Thoracic aorta (tissue), 2 donors: ENCODE data around the gene ABCA3. TPM values are rescaled to one million over a fixed set of nuclear protein-coding genes. Genes with fewer than 3 reads are reported as not detected.

Experiments used
- ATAC-seq: fragments of 150-250 bp; one replicate; pipeline ENCODE4 v1.8.0; 2017; ENCODE audit warnings: low read depth; ENCODE audit not compliant: insufficient number of reproducible peaks, low FRiP score
- DNase-seq: peaks from one replicate; pipeline ENCODE4 v3.0.0-alpha.2; 2020; ENCODE audit warnings: low spot score
- H3K27ac ChIP-seq, 2 donors: fragments of 200-600 bp; sonication (generic); 1 replicate in 1 of 2; 2 replicates in 1 of 2; pipeline ENCODE4 v1.5.1; 2016; ENCODE audit warnings: mild to moderate bottlenecking in 2 of 2, moderate library complexity in 2 of 2
- H3K27me3 ChIP-seq: fragments of 200-600 bp; sonication (generic); replicated peaks from 2 replicates; pipeline ENCODE4 v1.6.0; 2016; ENCODE audit warnings: mild to moderate bottlenecking; ENCODE audit not compliant: insufficient read depth
- H3K36me3 ChIP-seq: fragments of 200-600 bp; sonication (generic); one replicate; pipeline ENCODE4 v1.5.1; 2016
- H3K4me1 ChIP-seq, 2 donors: fragments of 200-600 bp; sonication (generic); 1 replicate in 1 of 2; 2 replicates in 1 of 2; pipeline versions ENCODE4 v1.5.1 to v1.6.0; 2016; ENCODE audit warnings: low read depth in 2 of 2, mild to moderate bottlenecking in 1 of 2; ENCODE audit not compliant: control insufficient read depth in 1 of 2
- H3K4me3 ChIP-seq: fragments of 200-600 bp; sonication (generic); 2 replicates; pipeline ENCODE4 v1.5.1; 2016; ENCODE audit warnings: mild to moderate bottlenecking
- H3K9me3 ChIP-seq: fragments of 200-600 bp; sonication (generic); 2 replicates; pipeline ENCODE4 v1.5.1; 2016
- CTCF ChIP-seq: fragments of 200-600 bp; sonication (generic); IDR thresholded peaks from one replicate; pipeline ENCODE4 v1.5.1; 2019; ENCODE audit warnings: antibody characterized with exemption
- total RNA-seq, 2 donors: library from RNA; depleted of rRNA; stranded (reverse); fragments of >200 nt; gene quantifications; one replicate each; pipeline versions ENCODE4 v1.1.0 to v1.2.3, GENCODE V29; 2016

ABCA3 gene
- total RNA-seq, 2 donors from 2014 or later: 16.4 to 25.2 TPM

DNA sequence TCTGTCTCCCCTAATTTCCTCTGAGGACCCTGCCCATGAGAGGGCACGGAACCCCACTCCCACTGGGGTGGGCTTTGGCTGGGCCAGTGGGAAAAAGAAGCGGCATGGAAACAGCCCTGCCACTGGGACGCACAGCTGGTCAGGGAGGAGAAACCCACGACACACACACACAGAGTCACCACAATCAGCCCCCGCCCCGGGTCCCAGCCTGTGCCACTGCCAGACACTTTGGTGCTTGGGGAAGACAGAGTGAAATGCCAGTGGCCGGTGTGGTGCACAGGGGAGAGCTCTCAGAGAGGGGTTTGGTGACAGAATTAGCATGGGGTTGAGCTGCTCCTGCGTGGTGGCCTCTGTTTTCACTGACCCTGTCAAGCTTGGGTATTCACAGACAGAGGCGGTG is 41.9 kb downstream of the ABCA3 start:
- ATAC-seq: no peak
- Histone ChIP-seq H3K4me3 (no peak overlapping the region), H3K9me3 (no peaks in the 10 kb centered on the region), H3K27me3 (no peaks in the 10 kb centered on the region), H3K4me1 (no peaks in the 10 kb centered on the region), H3K27ac (no peak overlapping the region), H3K36me3 (peaks cover 33% of the 10 kb centered on the region)
- no peak for DNase-seq
- TF ChIP-seq CTCF: no peak

GRCh38 chr16:2297506-2297860 is 43.0 kb downstream of the ABCA3 start:
- H3K27me3 ChIP-seq: no peaks in the 10 kb centered on the region
- TF ChIP-seq CTCF: no peak
- H3K36me3 ChIP-seq: peaks cover 29% of the 10 kb centered on the region
- ATAC-seq (no peak), DNase-seq (no peak)
- H3K27ac ChIP-seq: no peak overlapping the region
- H3K4me3 ChIP-seq: no peak overlapping the region
- H3K4me1 ChIP-seq: no peaks in the 10 kb centered on the region
- no peaks in the 10 kb centered on the region for H3K9me3 ChIP-seq

DNA sequence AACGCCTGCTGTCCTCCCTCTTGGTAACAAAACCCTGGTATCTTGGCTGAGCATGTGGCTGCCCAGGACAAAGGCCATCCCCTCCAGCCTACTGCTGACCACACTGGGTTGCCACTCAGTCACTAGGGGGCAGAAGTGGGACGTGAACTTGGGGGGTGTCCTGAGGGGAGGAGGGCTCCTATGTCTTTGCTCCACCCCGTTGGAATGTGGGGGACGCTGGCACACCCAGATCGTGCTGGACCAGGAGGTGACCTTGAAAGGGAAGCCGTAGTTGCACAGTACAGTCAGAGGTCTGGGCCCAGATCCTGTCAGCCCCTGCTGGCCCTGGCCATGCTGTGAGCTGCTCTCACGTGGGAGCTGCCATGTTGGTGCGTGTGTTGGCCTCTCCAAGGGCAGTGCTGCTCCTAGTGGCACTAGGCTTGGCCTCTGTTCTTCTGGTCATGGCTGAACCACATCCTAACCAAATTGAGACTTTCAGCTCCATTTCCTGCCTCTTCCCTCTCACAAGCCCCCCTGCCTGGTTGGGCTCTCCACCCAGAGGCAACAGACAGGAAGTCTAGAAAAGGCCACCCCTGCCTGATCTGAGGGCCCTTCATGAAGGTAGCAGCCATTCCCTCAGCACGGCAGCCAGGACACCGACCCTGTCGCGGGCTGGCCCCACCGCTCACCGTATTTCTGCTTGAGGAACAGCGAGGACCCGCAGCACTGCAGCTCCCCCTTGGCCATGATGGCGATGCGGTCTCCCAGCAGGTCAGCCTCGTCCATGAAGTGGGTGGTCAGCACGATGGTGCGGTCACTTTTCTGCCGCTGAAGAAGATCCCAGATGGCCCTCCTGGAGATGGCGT is 43.6 kb downstream of the ABCA3 start:
- Histone ChIP-seq H3K9me3 (no peaks in the 10 kb centered on the region), H3K27ac (no peak overlapping the region), H3K4me3 (no peak overlapping the region), H3K4me1 (no peaks in the 10 kb centered on the region), H3K36me3 (peaks cover 32% of the 10 kb centered on the region), H3K27me3 (no peaks in the 10 kb centered on the region)
- DNase-seq: no peak
- no peak for ATAC-seq
- peak; percentile 23 for TF ChIP-seq CTCF

DNA sequence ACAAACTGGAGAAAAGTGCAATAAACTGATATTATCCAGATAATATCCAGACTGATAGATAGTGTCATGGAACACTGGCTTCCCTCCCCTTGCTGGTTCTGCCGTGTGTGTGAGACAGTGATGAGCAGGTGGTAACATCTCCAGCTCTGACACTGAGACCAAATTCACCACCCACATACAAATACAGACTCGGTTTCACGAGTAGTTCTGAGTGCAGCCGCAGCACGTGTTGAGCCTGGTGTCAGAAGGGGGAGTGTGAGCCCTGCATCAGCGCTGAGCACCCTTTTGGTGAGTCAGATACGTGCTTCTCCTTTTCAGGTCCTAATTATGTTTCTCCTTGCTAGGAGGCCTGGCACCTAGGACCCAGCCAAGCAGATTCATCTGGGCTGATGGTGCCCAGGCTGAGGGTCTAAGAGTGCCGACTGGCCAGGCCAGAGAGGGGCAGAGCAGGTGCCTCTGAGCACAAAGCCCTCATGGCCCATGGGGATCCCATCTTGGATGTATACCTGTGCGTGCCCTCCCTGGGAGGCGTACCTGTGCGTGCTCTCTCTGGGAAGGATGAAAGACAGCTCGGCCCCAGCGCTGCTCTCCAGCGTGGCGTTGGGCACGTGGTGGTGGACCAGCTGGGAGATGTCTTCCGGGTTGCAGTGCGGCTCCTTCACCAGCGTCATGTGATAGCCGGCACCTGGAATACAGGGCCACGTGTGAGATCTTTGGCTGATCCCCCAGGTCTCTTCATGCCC is 45.3 kb downstream of the ABCA3 start:
- peaks cover 45% of the 10 kb centered on the region for H3K36me3 ChIP-seq
- ATAC-seq: no peak
- TF ChIP-seq CTCF: no peak

GRCh38 chr16:2292221-2292620 is 48.3 kb downstream of the ABCA3 start:
- ATAC-seq (no peak), DNase-seq (no peak)
- Histone ChIP-seq H3K9me3 (no peaks in the 10 kb centered on the region), H3K4me1 (no peaks in the 10 kb centered on the region), H3K36me3 (peaks cover 32% of the 10 kb centered on the region), H3K4me3 (no peak overlapping the region), H3K27me3 (no peaks in the 10 kb centered on the region), H3K27ac (no peak overlapping the region)
- no peak for TF ChIP-seq CTCF

More for the DNA sequence above, 45.3 kb downstream of the ABCA3 start:
- H3K9me3 ChIP-seq: no peaks in the 10 kb centered on the region
- H3K4me1 ChIP-seq: no peaks in the 10 kb centered on the region
- no peaks in the 10 kb centered on the region for H3K27me3 ChIP-seq
- no peak overlapping the region for H3K27ac ChIP-seq
- DNase-seq: no peak
- no peak overlapping the region for H3K4me3 ChIP-seq
